GDM1 (cell line): ENCODE data around the gene C5AR1.
"Not testable (repeated sequence)": the region's sequence is repeated elsewhere in the genome, so short reads cannot be mapped to it uniquely, and the experiment has no call there.

Experiments used
- DNase-seq: peaks from one replicate; lab custom pipeline; 2025; lab: John Stamatoyannopoulos, UW

The C5AR1 gene

DNA sequence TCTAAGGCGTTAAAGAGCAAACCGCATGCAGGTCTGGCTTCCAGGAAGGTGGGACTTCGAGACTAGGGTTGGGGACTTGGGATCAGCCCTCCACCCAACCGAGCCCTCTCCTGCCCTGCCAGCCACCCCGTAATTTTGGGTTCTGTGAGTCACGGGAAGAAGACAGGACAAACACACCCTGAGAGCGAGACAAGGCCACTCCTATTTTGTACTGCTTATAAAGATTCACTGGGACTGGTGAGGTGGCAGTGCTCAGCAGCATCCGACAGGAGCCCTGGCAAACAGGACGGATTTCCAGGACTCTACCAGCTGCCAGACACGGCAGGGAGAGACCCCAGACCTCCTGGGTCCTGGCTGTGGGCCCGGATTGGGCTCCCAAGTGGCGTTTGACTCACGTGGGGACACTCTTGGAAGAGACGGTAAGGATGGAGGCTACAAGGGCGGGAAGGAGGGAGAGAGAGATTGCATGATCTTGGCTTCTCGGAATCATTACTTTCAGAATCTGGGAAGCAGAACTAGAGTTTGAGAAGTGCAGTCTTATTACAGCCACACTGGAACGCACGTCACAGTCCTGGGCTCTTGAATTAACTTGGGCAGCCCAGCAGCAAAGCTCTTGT, 22.4 kb downstream of the C5AR1 start, which contains the start of gene C5AR2:
Gene C5AR2 (plus strand): TSS at position 245 of the 617 bp plus-strand sequence. CDS start 8,625 bp downstream, outside the sequence.
- no peak for DNase-seq

DNA sequence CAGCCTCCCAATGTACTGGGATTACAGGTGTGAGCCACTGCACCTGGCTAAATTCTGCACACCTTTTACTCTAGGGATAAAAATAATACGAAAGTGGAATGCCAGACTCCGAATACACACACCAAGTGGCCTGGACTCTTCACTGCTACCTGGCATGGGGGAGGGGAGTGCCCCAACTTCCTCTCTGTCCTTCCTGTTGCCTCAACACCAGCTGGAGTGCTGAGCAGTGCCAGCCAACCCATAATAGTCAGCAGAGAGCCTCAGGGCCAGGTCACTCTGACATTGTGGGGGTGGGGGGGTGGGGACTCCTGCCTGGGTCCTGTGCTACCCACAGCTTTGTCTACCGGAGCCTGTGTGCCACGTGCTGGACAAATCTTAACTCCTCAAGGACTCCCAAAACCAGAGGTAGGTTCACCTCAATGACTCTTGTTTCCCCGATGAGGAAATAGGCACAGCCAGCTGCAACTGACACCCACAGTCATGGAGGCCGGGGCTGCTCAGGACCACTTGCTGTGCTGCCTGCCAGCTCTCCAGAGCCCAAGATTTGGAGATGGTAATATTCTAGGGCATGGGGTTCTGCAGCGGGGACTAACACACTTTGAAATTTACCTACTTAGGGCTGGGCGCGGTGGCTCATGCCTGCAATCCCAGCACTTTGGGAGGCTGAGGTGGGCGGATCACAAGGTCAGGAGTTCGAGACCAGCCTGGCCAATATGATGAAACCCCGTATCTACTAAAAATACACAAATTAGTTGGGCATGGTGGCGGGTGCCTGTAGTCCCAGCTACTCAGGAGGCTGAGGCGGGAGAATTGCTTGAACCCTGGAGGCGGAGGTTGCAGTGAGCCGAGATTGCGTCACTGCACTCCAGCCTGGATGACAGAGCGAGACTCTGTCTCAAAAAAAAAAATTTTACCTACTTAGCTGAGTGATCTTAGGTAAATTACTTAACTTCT, 27.4 kb downstream of the C5AR1 start:
- DNase-seq = peak; percentile 10

DNA sequence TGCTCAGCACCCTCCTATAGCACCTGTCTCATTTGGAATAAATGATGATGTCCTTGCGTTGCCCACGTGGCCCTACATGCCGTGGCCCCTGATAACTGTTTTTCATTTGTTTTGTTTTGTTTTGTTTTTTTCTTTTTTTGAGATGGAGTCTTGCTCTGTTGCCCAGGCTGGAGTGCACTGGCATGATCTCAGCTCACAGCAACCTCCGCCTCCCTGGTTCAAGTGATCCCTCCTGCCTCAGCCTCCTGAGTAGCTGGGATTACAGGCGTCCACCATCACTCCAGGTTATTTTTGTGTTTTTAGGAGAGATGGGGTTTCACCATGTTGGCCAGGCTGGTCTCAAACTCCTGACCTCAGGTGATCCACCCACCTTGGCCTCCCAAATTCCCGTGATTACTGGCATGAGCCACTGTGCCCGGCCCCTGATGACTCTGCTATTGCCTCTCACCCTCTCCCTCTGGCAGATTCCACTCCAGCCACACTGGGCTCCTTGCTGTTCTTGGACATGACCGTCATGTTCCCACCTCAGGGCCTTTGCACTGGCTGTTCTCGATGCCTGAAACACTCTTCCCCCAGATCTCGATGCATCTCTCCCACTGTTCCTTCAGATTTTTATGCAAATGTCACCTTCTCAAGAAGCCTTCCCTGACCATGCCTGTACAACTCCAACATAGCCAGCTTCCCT, 29.7 kb downstream of the C5AR1 start:
- DNase-seq = no peak

DNA sequence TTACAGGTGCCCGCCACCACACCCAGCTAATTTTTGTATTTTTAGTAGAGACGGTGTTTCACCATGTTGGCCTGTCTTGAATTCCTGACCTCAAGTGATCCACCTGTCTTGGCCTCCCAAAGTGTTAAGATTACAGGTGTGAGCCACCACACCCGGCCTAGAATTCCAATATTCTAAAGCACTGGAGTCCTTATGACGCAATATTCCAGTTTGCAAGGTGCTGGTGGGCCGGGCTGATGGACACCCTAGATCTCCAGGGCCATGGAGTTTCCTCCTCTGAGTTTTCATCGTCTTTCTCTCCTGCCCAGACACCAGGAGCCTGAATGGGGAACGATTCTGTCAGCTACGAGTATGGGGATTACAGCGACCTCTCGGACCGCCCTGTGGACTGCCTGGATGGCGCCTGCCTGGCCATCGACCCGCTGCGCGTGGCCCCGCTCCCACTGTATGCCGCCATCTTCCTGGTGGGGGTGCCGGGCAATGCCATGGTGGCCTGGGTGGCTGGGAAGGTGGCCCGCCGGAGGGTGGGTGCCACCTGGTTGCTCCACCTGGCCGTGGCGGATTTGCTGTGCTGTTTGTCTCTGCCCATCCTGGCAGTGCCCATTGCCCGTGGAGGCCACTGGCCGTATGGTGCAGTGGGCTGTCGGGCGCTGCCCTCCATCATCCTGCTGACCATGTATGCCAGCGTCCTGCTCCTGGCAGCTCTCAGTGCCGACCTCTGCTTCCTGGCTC, 31.0 kb downstream of the C5AR1 start:
- DNase-seq = no peak

DNA sequence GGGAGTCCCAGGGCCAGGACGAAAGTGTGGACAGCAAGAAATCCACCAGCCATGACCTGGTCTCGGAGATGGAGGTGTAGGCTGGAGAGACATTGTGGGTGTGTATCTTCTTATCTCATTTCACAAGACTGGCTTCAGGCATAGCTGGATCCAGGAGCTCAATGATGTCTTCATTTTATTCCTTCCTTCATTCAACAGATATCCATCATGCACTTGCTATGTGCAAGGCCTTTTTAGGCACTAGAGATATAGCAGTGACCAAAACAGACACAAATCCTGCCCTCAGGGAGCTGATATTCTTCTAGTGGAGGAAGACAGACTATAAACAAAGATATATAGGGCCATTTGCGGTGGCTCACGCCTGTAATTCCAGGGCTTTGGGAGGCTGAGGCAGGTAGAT, 32.1 kb downstream of the C5AR1 start:
- no peak for DNase-seq

DNA sequence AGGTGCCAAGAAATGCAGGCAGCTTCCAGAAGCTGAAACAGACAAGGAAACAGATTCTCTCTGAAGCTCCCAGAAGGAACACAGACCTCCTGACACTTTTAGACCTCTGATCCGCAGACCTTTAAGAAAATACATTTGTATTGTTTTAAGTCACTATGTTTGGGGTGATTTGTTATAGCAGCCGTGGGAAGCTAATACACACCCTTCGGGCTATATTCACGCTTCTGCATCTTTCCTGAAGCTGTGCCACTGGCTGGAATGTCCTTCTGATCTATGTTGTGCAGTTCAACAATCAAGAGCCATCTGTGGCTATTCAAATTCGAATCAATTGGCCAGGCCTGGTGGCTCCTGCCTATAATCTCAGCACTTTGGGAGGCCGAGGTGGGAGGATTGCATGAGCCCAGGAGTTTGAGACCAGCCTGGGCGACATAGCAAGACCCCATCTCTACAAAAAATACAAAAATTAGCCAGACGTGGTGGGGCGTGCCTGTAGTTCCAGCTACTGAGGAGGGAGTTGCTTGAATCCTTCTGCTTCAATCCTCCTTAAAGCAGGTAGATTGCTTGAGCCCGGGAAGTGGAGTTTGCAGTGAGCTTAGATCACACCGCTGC, 33.6 kb downstream of the C5AR1 start:
- DNase-seq = no peak

DNA sequence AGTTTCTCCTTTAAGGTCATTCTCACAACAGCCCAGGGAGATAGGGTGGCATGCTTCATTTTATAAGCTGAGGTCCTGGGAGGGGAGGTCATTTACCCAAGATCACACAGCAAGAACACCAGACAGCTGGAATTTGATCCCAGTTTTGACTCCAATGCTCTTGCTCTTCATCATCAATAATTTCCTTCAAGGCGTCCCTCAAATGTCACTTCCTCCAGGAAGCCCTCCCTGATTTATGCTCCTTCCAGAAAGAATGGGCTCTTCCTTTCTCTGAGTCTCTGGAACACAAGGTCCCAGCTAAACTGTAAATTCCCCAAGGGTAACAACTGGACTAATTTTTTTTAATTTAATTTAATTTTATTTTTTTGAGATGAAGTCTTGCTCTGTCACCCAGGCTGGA, 34.8 kb downstream of the C5AR1 start:
- DNase-seq = no peak

DNA sequence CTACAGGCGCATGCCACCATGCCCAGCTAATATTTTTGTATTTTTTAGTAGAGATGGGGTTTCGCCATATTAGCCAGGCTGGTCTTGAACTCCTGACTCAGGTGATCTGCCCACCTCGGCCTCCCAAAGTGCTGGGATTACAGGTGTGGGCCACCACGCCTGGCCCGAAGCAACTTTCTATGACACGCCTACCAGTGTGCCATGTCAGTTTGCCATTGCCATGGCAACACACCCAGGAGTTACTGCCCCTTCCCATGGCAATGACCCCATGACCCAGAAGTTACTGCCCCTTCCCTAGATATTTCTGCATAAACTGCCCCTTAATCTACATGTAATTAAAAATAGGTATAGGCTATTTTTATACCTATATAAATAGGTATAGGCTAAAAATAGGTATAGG, 36.4 kb downstream of the C5AR1 start:
- DNase-seq = not testable (repeated sequence)

DNA sequence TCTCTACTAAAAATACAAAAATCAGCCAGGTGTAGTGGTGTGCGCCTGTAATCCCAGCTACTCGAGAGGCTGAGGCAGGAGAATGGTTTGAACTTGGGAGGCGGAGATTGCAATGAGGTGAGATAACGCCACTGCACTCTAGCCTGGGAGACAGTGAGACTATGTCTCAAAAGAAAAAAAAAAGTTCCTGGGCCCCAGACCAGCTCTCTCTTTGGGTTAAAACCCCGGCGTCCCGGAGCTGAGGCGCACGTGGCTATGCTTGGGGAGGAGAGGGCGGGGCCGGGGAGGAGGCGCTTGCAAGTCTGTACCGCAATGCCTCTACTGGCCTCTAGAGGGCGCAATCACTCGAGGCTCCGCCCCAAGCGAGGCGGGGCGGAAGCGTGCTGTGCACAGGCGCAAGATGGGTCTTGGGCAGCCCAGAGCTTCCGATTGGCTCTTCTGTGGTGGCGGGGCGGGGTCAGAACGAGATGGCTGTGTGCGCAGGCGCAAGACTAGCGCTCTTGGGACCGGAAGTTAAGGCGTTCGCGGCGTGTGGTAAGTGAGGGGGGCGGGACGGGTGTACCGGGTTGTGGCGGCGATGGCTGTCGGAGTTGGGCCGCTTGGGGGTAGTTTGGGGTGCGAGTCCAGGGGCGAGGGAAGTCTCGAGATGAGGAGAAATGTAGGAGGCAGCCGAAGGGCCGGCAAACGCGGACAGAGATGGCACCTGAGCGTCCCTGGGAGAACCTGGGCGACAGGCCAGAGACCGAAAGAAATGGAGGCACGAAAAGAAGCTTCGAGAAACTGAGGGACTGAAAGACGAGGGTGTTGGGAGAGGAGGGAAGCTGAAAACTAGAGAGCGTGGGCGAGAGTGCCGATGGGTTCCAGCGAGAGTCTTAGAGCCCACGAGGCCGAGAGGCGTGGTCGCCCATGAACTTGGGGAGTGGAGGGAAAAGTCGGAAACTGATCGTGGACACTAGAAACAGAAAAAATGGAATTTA, 39.4 kb downstream of the C5AR1 start, which contains the start of gene DHX34:
Gene DHX34 (plus strand): TSS at position 497 of the 977 bp plus-strand sequence. CDS start 3,716 bp downstream, outside the sequence.
- peak; percentile 99 for DNase-seq

DNA sequence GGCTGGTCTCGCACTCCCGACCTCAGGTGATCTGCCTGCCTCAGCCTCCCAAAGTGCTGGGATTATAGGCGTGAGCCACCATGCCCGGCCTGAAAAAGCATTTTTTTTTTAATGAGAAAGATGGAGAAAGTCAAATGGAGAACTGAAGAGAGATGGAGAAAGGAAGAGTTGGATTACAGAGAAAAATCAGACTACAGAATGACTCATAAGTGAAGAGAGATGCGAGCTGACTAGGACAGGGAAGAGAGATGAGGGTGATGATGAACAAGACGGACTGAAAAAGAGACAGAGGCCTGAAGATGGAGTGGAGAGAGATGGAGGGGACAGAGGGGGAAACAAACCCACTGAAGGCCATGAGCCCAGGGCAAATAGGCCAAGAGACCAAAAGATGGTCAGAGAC, 41.0 kb downstream of the C5AR1 start:
- no peak for DNase-seq

DNA sequence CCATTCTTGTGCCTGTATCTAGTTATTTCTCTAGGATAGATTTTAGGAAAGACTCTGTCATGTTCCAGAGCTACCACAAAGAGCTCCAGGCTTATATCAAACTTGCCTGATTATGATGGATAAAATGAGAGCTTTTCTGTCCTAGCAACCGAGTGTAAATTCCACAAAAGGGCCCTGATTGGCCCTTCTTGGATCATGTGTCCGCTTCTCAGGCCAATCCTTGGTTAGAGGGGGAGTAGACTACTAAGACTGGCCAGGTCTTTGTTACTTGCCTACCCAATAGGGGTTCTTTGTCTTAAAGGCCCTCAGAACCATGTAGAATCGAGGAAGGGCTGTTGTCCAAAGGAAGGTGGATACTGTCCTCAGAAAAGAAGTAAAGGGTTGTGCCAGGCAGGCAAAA, 41.9 kb downstream of the C5AR1 start:
- peak; percentile 21 for DNase-seq

DNA sequence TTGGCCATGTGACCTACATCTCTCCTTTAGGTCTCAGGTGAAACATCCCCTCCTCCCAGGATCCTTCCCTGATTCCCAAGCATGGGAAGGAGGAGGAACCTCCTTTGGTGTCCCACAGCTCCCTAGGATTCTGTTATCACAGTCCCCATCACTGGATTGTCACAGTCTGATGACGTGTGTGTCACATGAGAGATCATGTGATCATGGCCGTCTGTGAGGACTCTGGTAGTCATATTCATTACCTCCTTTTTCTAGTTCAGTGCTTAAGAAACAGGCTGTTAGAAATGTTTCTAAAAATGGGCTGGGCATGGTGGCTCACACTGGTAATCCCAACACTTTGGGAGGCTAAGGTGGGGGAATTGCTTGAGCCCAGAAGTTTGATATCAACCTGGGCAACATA, 42.4 kb downstream of the C5AR1 start:
- no peak for DNase-seq

DNA sequence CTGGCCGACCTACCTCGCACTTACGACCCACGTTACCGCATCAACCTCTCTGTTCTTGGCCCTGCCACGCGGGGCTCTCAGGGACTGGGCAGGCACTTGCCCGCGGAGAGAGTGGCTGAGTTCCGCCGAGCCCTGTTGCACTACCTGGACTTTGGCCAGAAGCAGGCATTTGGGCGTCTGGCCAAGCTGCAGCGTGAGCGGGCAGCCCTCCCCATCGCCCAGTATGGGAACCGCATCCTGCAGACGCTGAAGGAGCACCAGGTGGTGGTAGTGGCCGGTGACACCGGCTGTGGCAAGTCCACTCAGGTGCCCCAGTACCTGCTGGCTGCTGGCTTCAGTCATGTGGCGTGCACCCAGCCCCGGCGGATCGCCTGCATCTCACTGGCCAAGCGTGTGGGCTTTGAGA, 43.6 kb downstream of the C5AR1 start:
- DNase-seq = no peak

DNA sequence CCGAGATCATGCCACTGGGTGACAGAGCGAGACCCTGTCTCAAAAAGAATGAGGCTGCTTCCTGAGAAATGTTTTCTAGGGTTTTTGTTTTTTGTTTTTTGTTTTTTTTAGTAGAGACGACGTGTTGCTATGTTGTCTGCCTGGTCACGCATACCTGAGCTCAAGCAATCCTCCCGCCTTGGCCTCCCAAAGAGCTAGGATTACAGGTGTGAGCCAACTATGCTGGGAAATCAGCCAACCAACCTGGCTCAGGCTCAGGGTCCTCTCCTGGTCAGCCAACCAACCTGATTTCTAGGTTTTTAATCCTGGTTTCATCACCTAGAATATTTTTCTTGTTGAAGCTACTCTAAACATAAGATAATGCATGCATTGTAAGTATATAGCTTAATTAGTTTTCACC, 47.2 kb downstream of the C5AR1 start:
- no peak for DNase-seq

DNA sequence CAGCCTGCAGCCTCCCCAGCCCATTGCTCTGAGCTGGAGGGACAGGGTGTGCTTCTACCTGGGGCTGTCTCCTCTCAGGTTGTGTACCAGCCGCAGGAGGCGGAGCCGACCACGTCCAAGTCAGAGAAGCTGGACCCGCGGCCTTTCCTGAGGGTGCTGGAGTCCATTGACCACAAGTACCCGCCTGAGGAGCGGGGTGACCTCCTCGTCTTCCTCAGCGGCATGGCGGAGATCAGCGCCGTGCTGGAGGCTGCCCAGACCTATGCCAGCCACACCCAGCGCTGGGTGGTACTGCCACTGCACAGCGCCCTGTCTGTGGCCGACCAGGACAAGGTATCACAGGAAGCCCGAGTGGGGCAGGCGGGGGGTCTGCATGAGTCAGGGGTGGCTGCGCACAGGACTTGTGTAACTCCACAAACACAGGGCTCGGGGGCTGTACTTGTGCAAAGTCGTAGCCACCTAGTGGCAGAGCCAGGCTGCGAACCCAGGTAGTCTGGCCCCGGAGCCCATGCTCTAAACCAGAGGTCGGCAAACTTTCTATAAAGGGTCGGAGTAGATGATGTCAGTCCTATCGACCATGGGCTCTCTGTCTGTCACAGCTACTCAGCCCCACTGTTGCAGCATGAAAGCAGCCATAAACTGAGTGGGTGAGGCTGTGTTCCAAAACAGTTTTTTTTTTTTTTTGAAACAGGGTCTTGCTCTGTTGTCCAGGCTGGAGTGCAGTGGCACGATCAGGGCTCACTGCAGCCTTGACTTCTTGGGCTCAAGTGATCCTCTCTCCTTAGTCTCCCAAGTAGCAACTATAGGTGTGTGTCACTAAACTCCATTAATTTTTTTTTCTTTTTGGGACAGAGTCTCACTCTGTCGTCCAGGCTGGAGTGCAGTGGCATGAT, 48.4 kb downstream of the C5AR1 start:
- no peak for DNase-seq

DNA sequence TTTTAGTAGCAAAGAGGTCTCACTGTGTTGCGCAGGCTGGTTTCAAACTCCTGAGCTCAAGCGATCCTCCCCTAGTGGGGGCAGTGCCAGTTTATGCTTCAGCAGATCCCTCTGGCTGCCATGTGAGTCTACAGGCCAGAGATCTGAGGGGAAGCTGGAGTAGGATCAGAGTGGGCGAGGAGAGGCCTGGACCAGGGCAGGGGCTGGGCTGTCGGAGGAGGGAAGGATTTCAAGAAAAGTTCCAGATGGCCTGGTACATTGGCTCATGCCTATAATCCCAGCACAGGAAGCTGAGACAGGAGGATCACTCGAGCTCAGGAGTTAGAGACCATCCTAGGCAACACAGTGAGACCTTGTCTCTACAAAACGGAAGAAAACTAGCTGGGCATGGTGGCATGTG, 49.3 kb downstream of the C5AR1 start:
- DNase-seq = no peak

DNA sequence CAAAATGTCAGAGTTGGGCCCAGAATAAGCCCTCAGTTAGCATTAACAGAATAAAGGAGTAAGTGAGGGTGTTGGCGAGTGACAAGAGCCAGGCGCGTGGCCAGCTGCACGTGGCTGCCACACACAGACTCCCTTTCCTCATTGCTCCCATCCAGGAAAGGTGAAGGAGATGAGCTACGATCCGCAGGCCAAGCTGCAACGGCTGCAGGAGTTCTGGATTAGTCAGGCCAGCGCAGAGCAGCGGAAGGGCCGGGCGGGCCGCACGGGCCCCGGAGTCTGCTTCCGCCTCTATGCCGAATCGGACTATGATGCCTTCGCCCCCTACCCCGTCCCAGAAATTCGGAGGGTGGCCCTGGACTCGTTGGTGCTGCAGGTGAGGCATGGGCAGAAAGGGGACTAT, 52.7 kb downstream of the C5AR1 start:
- no peak for DNase-seq

DNA sequence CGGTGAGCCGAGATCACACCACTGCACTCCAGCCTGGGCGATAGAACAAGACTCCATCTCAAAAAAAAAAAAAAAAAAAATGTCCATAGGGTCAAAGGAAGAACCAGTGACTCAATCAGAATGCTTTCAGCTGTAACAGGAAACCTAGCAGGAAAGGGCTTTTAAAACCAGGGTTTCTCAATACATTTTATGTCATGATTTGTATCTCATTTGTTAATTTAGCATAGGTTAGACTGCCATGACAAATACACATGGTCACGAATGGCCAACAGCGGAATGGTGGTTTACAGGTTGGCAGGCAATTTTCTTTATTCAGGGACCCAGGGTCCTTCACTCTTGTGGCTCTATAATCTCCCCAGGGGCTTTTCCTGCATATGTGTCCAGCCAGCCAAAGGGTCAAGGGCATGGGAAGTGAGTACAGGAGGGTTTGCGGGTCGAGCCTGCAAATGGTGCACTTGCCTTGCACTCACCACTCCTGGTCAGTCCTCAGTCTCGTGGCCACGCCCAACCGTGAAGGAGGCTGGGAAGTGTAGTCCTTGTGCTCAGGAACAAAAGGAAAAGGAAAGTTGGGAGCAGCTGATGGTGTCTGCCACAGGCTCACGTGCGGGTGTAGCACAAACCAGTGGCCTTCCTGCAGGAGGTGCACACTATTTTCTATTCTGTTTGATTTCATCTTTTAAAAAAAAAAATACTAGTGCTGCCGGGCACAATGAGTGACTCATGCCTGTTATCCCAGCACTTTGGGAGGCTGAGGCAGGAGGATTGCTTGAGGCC, 54.3 kb downstream of the C5AR1 start:
- DNase-seq = no peak
